Tibial artery (tissue), 4 donors: ENCODE measurements around the gene PPP6R2.
"Not testable (repeated sequence)": the region's sequence is repeated elsewhere in the genome, so short reads cannot be mapped to it uniquely, and the experiment has no call there.

ENCODE experiments used
- DNase-seq, 2 donors: peaks; one replicate each; pipeline ENCODE4 v3.0.0-alpha.2; 2019
- H3K27ac ChIP-seq, 2 donors: fragments of 200-600 bp; sonication (generic) in 1 of 2; 1 replicate in 1 of 2; 2 replicates in 1 of 2; pipeline ENCODE4 v1.5.1; 2018 to 2019; ENCODE audit warnings: mild to moderate bottlenecking in 1 of 2
- H3K27me3 ChIP-seq, 2 donors: fragments of 200-600 bp; sonication (generic) in 1 of 2; one replicate each; pipeline versions ENCODE4 v1.5.1 to v1.6.0; 2016 to 2019
- H3K36me3 ChIP-seq, 3 donors: fragments of 200-600 bp; sonication (generic) in 2 of 3; one replicate each; pipeline ENCODE4 v1.5.1; 2016 to 2019; ENCODE audit warnings: mild to moderate bottlenecking in 2 of 3
- H3K4me1 ChIP-seq, 4 donors: fragments of 200-600 bp; sonication (generic) in 2 of 4; 1 replicate in 3 of 4; 2 replicates in 1 of 4; pipeline ENCODE4 v1.5.1; 2016 to 2019
- H3K4me3 ChIP-seq, 2 donors: fragments of 200-600 bp; sonication (generic) in 1 of 2; 1 replicate in 1 of 2; 2 replicates in 1 of 2; pipeline ENCODE4 v1.5.1; 2018 to 2019; ENCODE audit warnings: mild to moderate bottlenecking in 2 of 2
- H3K9me3 ChIP-seq, 3 donors: fragments of 200-600 bp; sonication (generic) in 1 of 3; one replicate each; pipeline ENCODE4 v1.5.1; 2016 to 2019
- CTCF ChIP-seq, 2 experiments: fragments of 200-600 bp in 1 of 2; fragments of 450-650 bp in 1 of 2; IDR thresholded peaks; one replicate each; pipeline ENCODE4 v1.5.1; 2017 to 2019; ENCODE audit warnings: antibody characterized with exemption in 2 of 2, mild to moderate bottlenecking in 1 of 2, moderate library complexity in 1 of 2
- intact Hi-C: fragments of 100-400 bp; cut with DNase I; formaldehyde crosslinking; loops from one replicate; pipeline ENCODE4 v1.15.0; 2023; ENCODE audit warnings: low total_unique reads

PPP6R2 gene

GRCh38 chr22:50357756-50358155, 14.6 kb downstream of the PPP6R2 start:
- DNase-seq, result no peak
- Histone ChIP-seq H3K4me1 (peaks cover 0 to 11% (median 0%) of the 10 kb centered on the region in 4 donors), H3K27me3 (no peaks in the 10 kb centered on the region), H3K4me3 (no peak overlapping the region), H3K27ac (no peak overlapping the region), H3K9me3 (no peaks in the 10 kb centered on the region), H3K36me3 (peaks cover 13 to 25% (median 17%) of the 10 kb centered on the region in 3 donors)
- TF ChIP-seq CTCF (IDR thresholded peaks at IDR 0.05), result no peak
- intact Hi-C loops, result no loop called here

- Histone ChIP-seq H3K36me3 (peaks cover 12 to 23% (median 13%) of the 10 kb centered on the region in 3 donors), H3K9me3 (no peaks in the 10 kb centered on the region), H3K27me3 (no peaks in the 10 kb centered on the region), H3K4me3 (no peak overlapping the region), H3K27ac (no peak overlapping the region), H3K4me1 (peaks cover 0 to 11% (median 0%) of the 10 kb centered on the region in 4 donors)
- DNase-seq, result no peak
- no peak for TF ChIP-seq CTCF (IDR thresholded peaks at IDR 0.05)
- intact Hi-C loops, result no loop called here
These were observed 17.5 kb downstream of the PPP6R2 start for GRCh38 chr22:50360578-50360977.

- no peaks in the 10 kb centered on the region for H3K27me3 ChIP-seq
- no peaks in the 10 kb centered on the region for H3K9me3 ChIP-seq
- no peak for DNase-seq
- no peak overlapping the region for H3K4me3 ChIP-seq
- no peak for TF ChIP-seq CTCF (IDR thresholded peaks at IDR 0.05)
- intact Hi-C loops, result no loop called here
- H3K36me3 ChIP-seq, result peaks cover 12 to 23% (median 13%) of the 10 kb centered on the region in 3 donors
- H3K27ac ChIP-seq, result no peak overlapping the region
- peaks cover 0 to 11% (median 3%) of the 10 kb centered on the region in 4 donors for H3K4me1 ChIP-seq
These were observed 18.1 kb downstream of the PPP6R2 start for GRCh38 chr22:50361222-50361621.

GRCh38 chr22:50361688-50362087, 18.6 kb downstream of the PPP6R2 start:
- intact Hi-C loops, result no loop called here

GRCh38 chr22:50363166-50363802, 20.2 kb downstream of the PPP6R2 start:
- no peak for TF ChIP-seq CTCF (IDR thresholded peaks at IDR 0.05)
- peaks cover 12 to 27% (median 13%) of the 10 kb centered on the region in 3 donors for H3K36me3 ChIP-seq
- peaks cover 0 to 12% (median 5%) of the 10 kb centered on the region in 4 donors for H3K4me1 ChIP-seq
- no peaks in the 10 kb centered on the region for H3K27me3 ChIP-seq
- no peaks in the 10 kb centered on the region for H3K9me3 ChIP-seq
- DNase-seq, result no peak
- no peak overlapping the region for H3K27ac ChIP-seq
- intact Hi-C loops, result no loop called here
- H3K4me3 ChIP-seq, result no peak overlapping the region

More at GRCh38 chr22:50361688-50362087, 18.6 kb downstream of the PPP6R2 start:
- TF ChIP-seq CTCF (IDR thresholded peaks at IDR 0.05), result no peak
- no peaks in the 10 kb centered on the region for H3K27me3 ChIP-seq
- H3K27ac ChIP-seq, result no peak overlapping the region
- no peak overlapping the region for H3K4me3 ChIP-seq
- no peak for DNase-seq
- peaks cover 0 to 11% (median 5%) of the 10 kb centered on the region in 4 donors for H3K4me1 ChIP-seq
- no peaks in the 10 kb centered on the region for H3K9me3 ChIP-seq
- peaks cover 12 to 23% (median 13%) of the 10 kb centered on the region in 3 donors for H3K36me3 ChIP-seq

GRCh38 chr22:50363803-50364194, 20.7 kb downstream of the PPP6R2 start:
- H3K9me3 ChIP-seq, H3K4me3 ChIP-seq, H3K27ac ChIP-seq, H3K27me3 ChIP-seq, intact Hi-C loops, DNase-seq: not testable (repeated sequence)
- Histone ChIP-seq H3K4me1 (peaks cover 0 to 12% (median 5%) of the 10 kb centered on the region in 4 donors), H3K36me3 (peaks cover 12 to 32% (median 13%) of the 10 kb centered on the region in 3 donors)
